Measurements from ENCODE around the gene ABI1. TPM values are rescaled to one million over a fixed set of nuclear protein-coding genes. Genes with fewer than 3 reads are reported as not detected.

Gene ABI1
- total and polyA plus RNA-seq, 2 of the 13 experiments (the other 11 are each of a cell fraction or from before 2014, with no cell fraction given) = 20.9 to 22.9 TPM

GRCh38 chr10:26733750-26734568 is 126.8 kb downstream of the ABI1 start (continued):
- TF ChIP-seq ETV5 (CRISPR knock-in tag; IDR thresholded peaks at IDR 0.05; ENCODE audit: borderline replicate concordance) = peak; percentile 67; the same call in 1 of the 2 replicates
- no peak for TF ChIP-seq ARHGAP35 (CRISPR knock-in tag; IDR thresholded peaks at IDR 0.05; ENCODE audit: borderline replicate concordance)
- no peak for TF ChIP-seq E2F1 (CRISPR knock-in tag; IDR thresholded peaks at IDR 0.05)
- TF ChIP-seq HHEX (CRISPR knock-in tag; IDR thresholded peaks at IDR 0.05) = 0 out of 2 replicates have a peak, but pooled peaks have one; percentile 22
- no peak for TF ChIP-seq ZNF333 (CRISPR knock-in tag; IDR thresholded peaks at IDR 0.05; ENCODE audit: borderline replicate concordance)
- no peak for TF ChIP-seq ZNF318 (CRISPR knock-in tag; IDR thresholded peaks at IDR 0.05)
- no peak for TF ChIP-seq ZNF552 (CRISPR knock-in tag; IDR thresholded peaks at IDR 0.05; ENCODE audit: borderline replicate concordance)
- no peak for TF ChIP-seq ZFP82 (CRISPR knock-in tag; IDR thresholded peaks at IDR 0.05; ENCODE audit: borderline replicate concordance)
- TF ChIP-seq ZNF558 (CRISPR knock-in tag; IDR thresholded peaks at IDR 0.05; ENCODE audit: borderline replicate concordance) = no peak; the same call in 1 of the 2 replicates
- no peak for TF ChIP-seq SRY (CRISPR knock-in tag; IDR thresholded peaks at IDR 0.05)
- peak; percentile 49; the same call in 1 of the 2 replicates for TF ChIP-seq CHD4 (IDR thresholded peaks at IDR 0.05; ENCODE audit: borderline replicate concordance, low read length)
- TF ChIP-seq NRL (CRISPR knock-in tag; IDR thresholded peaks at IDR 0.05; ENCODE audit: borderline replicate concordance) = no peak
- peak; percentile 78; the same call in 1 of the 2 replicates for TF ChIP-seq RCOR2 (CRISPR knock-in tag; IDR thresholded peaks at IDR 0.05)
- no peak for TF ChIP-seq SNRNP70 (IDR thresholded peaks at IDR 0.05; ENCODE audit: low read depth, low read length)
- no peak for TF ChIP-seq ZNF780A (CRISPR knock-in tag; IDR thresholded peaks at IDR 0.05)
- no peak for TF ChIP-seq HOXD1 (CRISPR knock-in tag; IDR thresholded peaks at IDR 0.05)
- TF ChIP-seq ZNF878 (CRISPR knock-in tag; IDR thresholded peaks at IDR 0.05) = no peak
- TF ChIP-seq ATF7-NPFF (CRISPR knock-in tag; IDR thresholded peaks at IDR 0.05; ENCODE audit: low read depth) = no peak
- peak; percentile 44; the same call in 1 of the 2 replicates for TF ChIP-seq NFIC (IDR thresholded peaks at IDR 0.05; ENCODE audit: low read length)
- TF ChIP-seq NFRKB (IDR thresholded peaks at IDR 0.05) = no peak
- TF ChIP-seq NR2F1 (CRISPR knock-in tag; IDR thresholded peaks at IDR 0.05) = peak; percentile 63 to 76; a peak in 3 of 4 replicates
